T-helper 17 cell (primary cell): ENCODE data around the gene COIL. TPM values are rescaled to one million over a fixed set of nuclear protein-coding genes. Genes with fewer than 3 reads are reported as not detected.

ENCODE experiments used
- ATAC-seq: fragments of 150-1000 bp; cut with Tn5 transposase; 2 replicates; pipeline ENCODE4 v1.10.0; 2021; ENCODE audit warnings: mild to moderate bottlenecking, moderate library complexity
- DNase-seq, 3 donors: peaks; one replicate each; pipeline versions ENCODE4 v3.0.0 to v3.0.0-alpha.2; 2020 to 2021
- H3K9me3 ChIP-seq: one replicate; pipeline ENCODE4 v1.7.0; 2013; ENCODE audit warnings: low read length, mild to moderate bottlenecking; ENCODE audit not compliant: control insufficient read depth, poor library complexity, severe bottlenecking
- H3K27ac Mint-ChIP-seq: one replicate; pipeline ENCODE4 v1.8.0; 2022; ENCODE audit warnings: mild to moderate bottlenecking, moderate library complexity, mixed read lengths
- H3K27me3 Mint-ChIP-seq: one replicate; pipeline ENCODE4 v1.8.0; 2022; ENCODE audit warnings: mixed read lengths
- H3K36me3 Mint-ChIP-seq: one replicate; pipeline ENCODE4 v1.8.0; 2022; ENCODE audit warnings: low read depth, mixed read lengths
- H3K4me1 Mint-ChIP-seq: one replicate; pipeline ENCODE4 v1.8.0; 2022; ENCODE audit warnings: mild to moderate bottlenecking, mixed read lengths
- H3K4me3 Mint-ChIP-seq: one replicate; pipeline ENCODE4 v1.8.0; 2022; ENCODE audit warnings: mild to moderate bottlenecking, moderate library complexity, mixed read lengths
- total RNA-seq, 4 donors: library from RNA in 2 of 4; stranded (reverse) in 2 of 4; gene quantifications; one replicate each; pipeline ENCODE4 v1.2.3 and lab custom pipeline; 2022 to 2026

The COIL gene
- total RNA-seq, 2 donors from 2014 or later, result 14.0 to 19.6 TPM

DNA sequence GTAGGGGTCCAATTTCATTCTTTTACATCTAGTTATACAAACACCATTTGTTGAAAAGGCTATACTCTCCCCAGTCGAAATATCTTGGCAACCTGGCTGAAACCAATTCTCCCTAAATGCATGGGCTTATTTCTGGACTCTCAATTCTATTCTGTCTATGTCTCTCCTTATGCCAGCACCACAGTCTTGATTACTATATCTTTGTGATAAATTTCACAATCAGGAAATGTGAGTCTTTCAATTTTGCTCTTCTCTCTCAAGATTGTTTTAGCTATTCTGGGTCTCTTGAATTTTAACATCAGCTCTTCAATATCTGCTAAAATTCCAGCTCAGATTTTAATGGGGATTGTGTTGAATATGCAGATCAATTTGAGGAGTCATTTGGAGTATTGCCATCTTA is 41.1 kb downstream of the COIL start:
- H3K9me3 ChIP-seq, result no peaks in the 10 kb centered on the region
- ATAC-seq (no peak), DNase-seq (no peak)
- H3K4me3 Mint-ChIP-seq, result no peak overlapping the region
- H3K27ac Mint-ChIP-seq, result no peak overlapping the region
- H3K4me1 Mint-ChIP-seq, result peaks cover 9% of the 10 kb centered on the region
- peaks cover 4% of the 10 kb centered on the region for H3K36me3 Mint-ChIP-seq
- H3K27me3 Mint-ChIP-seq, result no peaks in the 10 kb centered on the region

DNA sequence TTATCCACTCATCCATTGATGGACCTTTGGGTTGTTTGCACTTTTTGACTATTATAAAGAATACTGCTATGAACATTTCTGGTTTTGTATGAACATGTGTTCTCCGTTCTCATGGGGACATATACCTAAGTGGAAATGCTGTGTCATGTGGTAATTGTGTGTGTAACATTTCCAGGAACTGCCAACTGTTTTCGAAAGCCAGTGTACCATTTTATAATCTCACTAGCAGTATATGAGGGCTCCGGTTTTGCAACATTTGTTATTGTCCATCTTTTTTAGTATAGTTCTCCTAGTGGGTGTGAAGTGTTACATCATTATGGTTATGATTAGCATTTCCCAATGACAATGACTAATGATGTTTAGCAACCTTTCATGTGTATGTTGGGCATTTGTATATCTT is 41.9 kb downstream of the COIL start:
- peaks cover 13% of the 10 kb centered on the region for H3K4me1 Mint-ChIP-seq
- no peaks in the 10 kb centered on the region for H3K27me3 Mint-ChIP-seq
- no peak overlapping the region for H3K27ac Mint-ChIP-seq
- peaks cover 8% of the 10 kb centered on the region for H3K36me3 Mint-ChIP-seq
- no peak overlapping the region for H3K4me3 Mint-ChIP-seq
- no peak for ATAC-seq
- no peak for DNase-seq
- no peaks in the 10 kb centered on the region for H3K9me3 ChIP-seq

DNA sequence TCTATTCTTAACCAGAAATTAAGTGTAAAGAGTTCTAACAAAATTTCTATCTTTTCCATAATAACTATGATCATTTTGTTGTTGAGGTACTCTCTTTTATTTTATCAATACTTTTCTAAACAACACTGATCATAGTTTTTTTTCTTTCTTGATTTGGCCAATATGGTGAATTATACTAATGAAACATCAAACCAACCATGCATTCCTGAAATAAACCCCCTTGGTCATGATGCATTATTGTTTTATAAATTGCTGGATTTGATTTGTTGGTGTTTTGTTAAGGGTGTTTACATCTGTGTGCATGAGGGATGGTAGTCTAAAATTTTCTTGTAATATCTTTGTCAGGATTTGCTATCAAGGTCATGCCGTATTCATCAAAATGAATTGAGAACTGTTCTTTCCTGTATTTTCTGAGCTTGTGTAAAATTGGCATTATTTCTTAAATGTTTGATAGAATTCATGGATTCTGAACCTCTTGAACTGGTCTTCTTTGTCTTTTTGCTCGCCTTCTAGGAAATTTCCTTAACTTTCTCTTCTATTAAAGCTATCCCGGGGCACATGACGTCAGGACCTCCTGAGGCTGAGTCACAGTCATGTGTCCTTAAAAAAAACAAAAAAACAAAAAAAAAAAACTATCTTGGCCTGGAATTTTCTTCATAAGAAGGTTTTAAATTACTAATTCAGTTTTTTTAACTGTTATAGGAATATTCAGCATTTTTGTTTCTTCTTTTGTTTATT is 43.1 kb downstream of the COIL start:
- ATAC-seq (no peak), DNase-seq (no peak)
- no peaks in the 10 kb centered on the region for H3K9me3 ChIP-seq
- H3K27ac Mint-ChIP-seq, result no peak overlapping the region
- H3K4me1 Mint-ChIP-seq, result peaks cover 16% of the 10 kb centered on the region
- H3K36me3 Mint-ChIP-seq, result peaks cover 8% of the 10 kb centered on the region
- H3K27me3 Mint-ChIP-seq, result no peaks in the 10 kb centered on the region
- no peak overlapping the region for H3K4me3 Mint-ChIP-seq

- Mint-ChIP-seq H3K4me3 (peak overlapping the region; percentile 97), H3K27ac (peak overlapping the region; percentile 99), H3K27me3 (no peaks in the 10 kb centered on the region), H3K36me3 (peaks cover 8% of the 10 kb centered on the region), H3K4me1 (peaks cover 43% of the 10 kb centered on the region)
- no peaks in the 10 kb centered on the region for H3K9me3 ChIP-seq
- ATAC-seq, result no peak
- no peak for DNase-seq
These were observed 46.1 kb downstream of the COIL start for GRCh38 chr17:56914581-56915273.

- Mint-ChIP-seq H3K27me3 (no peaks in the 10 kb centered on the region), H3K4me3 (peak within 1 kb of the TSS; percentile 97), H3K36me3 (peaks cover 8% of the 10 kb centered on the region), H3K27ac (peak within 1 kb of the TSS; percentile 99), H3K4me1 (peaks cover 45% of the 10 kb centered on the region)
- peak; percentile 91 for ATAC-seq
- no peaks in the 10 kb centered on the region for H3K9me3 ChIP-seq
- DNase-seq, result peak; percentile 64 to 87 (median 84)
These were observed 46.8 kb downstream of the COIL start, which contains the start of gene TRIM25 for GRCh38 chr17:56913867-56914580. TRIM25 (minus strand) TSS chr17:56914049; CDS start chr17:56913988, 61 bp downstream.

DNA sequence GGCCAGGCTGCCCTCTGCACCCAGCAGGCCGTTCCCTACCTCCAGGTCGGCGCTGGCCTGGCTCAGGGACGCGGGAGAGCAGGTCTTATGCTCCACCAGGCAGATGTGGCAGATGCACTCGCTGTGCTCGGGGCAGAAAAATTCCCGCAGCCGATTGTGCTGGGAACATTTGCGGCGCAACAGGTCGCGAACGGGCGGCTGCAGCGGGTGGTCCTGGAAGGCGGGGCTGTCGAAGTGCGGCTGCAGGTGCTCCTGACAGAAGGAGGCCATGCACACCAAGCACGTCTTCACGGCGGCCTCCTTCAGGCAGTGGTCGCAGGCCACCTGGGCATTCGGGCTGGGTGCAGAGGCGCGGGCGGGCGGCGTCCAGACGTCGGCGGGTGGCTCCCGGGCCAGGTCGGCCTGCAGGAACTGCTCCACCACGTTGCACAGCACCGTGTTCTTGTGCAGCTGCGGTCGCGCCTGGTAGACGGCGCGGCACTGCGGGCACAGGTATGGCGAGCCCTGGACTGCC is 47.4 kb downstream of the COIL start:
- Mint-ChIP-seq H3K27ac (peak overlapping the region; percentile 99), H3K4me3 (peak overlapping the region; percentile 97), H3K27me3 (no peaks in the 10 kb centered on the region), H3K4me1 (peaks cover 49% of the 10 kb centered on the region), H3K36me3 (peaks cover 8% of the 10 kb centered on the region)
- peak; percentile 74 for ATAC-seq
- no peaks in the 10 kb centered on the region for H3K9me3 ChIP-seq
- no peak for DNase-seq

DNA sequence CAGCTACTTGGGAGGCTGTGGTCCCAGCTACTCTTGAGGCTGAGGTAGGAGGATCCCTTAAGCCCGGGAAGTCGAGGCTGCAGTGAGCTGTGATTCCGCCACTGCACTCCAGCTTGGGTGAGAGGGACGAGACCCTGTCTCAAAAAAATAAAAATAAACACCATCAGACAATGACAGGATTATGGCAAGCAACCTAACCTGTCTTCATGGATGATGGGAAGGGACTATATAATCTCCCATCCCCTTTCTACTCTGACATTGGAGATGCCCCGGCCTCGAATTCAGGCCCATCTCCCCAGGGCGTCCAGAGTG is 47.9 kb downstream of the COIL start:
- no peaks in the 10 kb centered on the region for H3K27me3 Mint-ChIP-seq
- H3K27ac Mint-ChIP-seq, result peak overlapping the region; percentile 99
- peaks cover 8% of the 10 kb centered on the region for H3K36me3 Mint-ChIP-seq
- no peaks in the 10 kb centered on the region for H3K9me3 ChIP-seq
- ATAC-seq (no peak), DNase-seq (no peak)
- H3K4me1 Mint-ChIP-seq, result peaks cover 53% of the 10 kb centered on the region
- H3K4me3 Mint-ChIP-seq, result peak overlapping the region; percentile 97

DNA sequence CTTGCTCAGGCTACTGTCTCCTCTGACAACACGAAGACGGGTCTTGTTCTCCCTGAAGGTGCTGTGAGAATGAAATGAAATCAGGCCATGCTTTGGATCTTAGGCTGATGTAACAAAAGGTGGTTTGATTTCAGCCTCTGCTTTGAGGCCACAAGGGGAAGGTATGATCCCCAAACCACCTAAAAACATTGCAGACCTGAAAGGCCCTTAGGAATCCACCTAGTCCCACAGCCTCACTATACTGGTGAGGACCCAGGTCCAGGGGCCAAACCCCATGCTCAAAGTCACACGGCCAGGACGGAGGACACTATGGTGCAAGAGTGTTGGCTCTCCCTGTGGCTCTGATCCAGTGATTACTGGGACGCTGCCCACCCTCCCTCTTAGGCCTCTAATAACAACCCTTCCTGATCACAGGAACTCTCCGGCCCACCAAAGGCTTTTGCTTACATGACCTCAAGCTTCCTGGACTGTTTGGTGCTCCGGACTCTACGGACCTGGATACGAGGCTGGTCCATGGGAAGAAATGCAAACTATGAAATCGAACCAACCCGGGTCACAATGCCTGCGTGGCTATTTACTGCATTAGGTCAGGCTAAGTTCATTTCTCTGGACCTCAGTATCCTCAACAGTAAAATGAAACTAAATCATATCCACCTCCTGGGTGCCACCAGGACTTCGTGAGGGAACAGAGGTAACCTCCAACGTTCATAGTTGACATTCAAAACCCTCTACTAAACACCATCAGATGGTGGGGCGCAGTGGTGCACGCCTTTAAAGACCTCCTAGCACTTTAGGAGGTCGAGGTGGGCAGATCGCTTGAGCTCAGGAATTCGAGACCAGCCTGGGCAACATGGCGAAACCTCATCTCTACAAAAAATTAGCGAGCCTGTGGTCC is 48.5 kb downstream of the COIL start:
- no peak for DNase-seq
- H3K4me1 Mint-ChIP-seq, result peaks cover 57% of the 10 kb centered on the region
- H3K27me3 Mint-ChIP-seq, result no peaks in the 10 kb centered on the region
- peak overlapping the region; percentile 97 for H3K4me3 Mint-ChIP-seq
- ATAC-seq, result no peak
- peak overlapping the region; percentile 99 for H3K27ac Mint-ChIP-seq
- H3K36me3 Mint-ChIP-seq, result peaks cover 11% of the 10 kb centered on the region
- H3K9me3 ChIP-seq, result no peaks in the 10 kb centered on the region

DNA sequence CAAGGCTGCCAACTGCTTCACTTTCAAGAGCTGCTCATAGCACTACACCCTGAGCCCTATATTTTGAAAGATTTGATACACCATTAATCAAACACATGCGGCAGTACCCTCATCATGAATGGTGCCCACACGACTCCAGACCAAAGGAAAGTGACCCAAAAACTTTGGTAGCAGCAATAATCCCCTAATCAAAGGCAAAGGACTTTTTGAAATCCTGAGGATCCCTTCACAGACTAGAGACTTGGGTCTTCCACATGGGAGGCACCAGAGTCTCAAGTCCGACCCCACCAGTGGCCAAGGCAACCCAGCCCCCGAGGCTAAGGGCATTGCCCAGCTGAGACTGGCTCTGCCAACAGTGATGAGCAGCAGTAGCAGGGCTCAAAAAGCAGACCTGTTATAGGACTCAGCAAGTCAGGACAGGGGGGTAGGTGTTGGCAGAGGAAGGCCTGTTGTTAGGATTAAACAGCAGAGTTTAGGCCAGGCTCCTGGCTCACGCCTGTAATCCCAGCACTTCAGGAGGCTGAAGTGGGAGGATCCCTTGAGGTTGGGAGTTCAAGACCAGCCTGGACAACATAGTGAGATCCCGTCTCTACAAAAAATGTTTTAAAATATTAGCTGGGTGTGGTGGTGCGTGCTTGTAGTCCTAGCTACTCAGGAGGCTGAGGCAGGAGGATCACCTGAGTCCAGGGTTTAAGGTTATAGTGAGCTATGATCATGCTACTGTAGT is 50.2 kb downstream of the COIL start:
- Mint-ChIP-seq H3K27me3 (no peaks in the 10 kb centered on the region), H3K4me3 (peak overlapping the region; percentile 67), H3K4me1 (peaks cover 62% of the 10 kb centered on the region), H3K27ac (peak overlapping the region; percentile 85), H3K36me3 (peaks cover 9% of the 10 kb centered on the region)
- ATAC-seq, result no peak
- no peaks in the 10 kb centered on the region for H3K9me3 ChIP-seq
- no peak for DNase-seq

DNA sequence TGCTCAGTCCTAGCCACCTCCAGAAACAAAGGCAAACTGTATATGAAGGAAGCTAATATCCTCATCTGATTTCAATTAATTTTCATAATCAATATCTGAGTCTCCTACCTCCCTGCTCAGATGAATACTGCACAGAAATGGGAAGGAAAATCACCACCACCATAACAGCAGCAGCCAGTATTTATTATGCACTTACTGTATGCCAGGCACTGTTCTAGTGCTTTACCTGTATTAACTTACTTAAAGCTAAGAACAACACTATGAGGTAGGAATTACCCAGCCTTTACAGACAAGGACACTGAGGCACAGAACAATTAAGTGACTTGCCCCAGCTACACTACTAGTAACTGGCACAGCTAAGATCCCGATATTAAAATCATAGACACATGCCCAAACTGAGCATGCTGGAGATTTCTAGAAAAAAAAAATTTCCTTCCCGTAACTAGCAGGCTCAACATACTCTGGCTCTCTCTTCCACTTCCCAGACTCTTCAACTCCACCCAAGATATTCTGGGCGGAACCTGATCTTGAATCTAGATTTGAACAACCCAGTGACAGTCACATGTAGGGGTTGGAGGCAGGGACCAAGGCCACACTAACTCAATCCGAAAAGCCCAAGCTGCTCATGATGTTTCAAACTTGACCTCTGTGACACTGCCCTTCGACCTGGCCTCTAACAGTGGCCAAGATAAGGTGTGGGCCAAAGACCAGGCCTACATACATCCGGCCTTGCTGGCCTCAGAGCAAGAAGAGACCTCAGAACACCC is 50.9 kb downstream of the COIL start:
- DNase-seq, result no peak
- H3K27ac Mint-ChIP-seq, result peak overlapping the region; percentile 85
- no peak overlapping the region for H3K4me3 Mint-ChIP-seq
- H3K4me1 Mint-ChIP-seq, result peaks cover 58% of the 10 kb centered on the region
- H3K27me3 Mint-ChIP-seq, result no peaks in the 10 kb centered on the region
- peaks cover 9% of the 10 kb centered on the region for H3K36me3 Mint-ChIP-seq
- no peaks in the 10 kb centered on the region for H3K9me3 ChIP-seq
- ATAC-seq, result no peak

DNA sequence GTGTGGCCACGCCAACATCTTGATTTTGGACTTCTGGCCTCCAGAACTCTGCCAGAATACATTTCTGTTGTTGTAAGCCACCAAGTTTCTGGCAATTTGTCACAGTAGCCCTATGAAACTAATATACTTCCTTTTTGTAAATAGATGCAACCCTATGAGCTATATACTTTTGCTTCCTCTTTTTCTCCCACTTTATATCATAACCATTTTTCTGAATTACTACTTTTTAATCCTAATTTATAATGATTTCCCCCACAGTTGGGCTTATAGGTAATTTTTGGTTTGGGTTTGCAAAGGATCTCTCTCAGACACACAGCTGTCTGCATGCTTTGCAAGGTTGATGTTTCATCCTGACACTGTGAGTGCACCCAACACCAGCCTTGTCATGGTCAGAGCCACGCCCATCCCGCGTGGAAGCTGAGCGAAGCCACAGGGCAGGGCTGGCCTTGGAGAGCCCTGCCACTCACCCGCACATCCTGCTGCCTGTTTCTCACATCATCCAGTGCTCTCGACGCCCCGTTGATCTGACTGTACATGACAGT is 52.8 kb downstream of the COIL start:
- Mint-ChIP-seq H3K36me3 (peaks cover 13% of the 10 kb centered on the region), H3K4me1 (peaks cover 59% of the 10 kb centered on the region), H3K27me3 (no peaks in the 10 kb centered on the region), H3K4me3 (no peak overlapping the region), H3K27ac (peak overlapping the region; percentile 90)
- H3K9me3 ChIP-seq, result no peaks in the 10 kb centered on the region
- DNase-seq (no peak), ATAC-seq (peak; percentile 83)
